HG03196 (cell line): Measurements from ENCODE around the gene CNGA1.
"Not testable (repeated sequence)": the region's sequence is repeated elsewhere in the genome, so short reads cannot be mapped to it uniquely, and the experiment has no call there.

Source experiments
- ATAC-seq: cut with Tn5 transposase; IDR thresholded peaks from one replicate; pipeline ENCODE4 v1.9.1; 2021; ENCODE audit not compliant: unreplicated experiment

The CNGA1 gene

GRCh38 chr4:47974566-47974965 is 41.9 kb downstream of the CNGA1 start:
- no peak for ATAC-seq

GRCh38 chr4:47972721-47973120 is 43.8 kb downstream of the CNGA1 start:
- no peak for ATAC-seq

- peak; percentile 59 for ATAC-seq
Measured at GRCh38 chr4:47972181-47972580, 44.3 kb downstream of the CNGA1 start.

- no peak for ATAC-seq
Measured at GRCh38 chr4:47968847-47969246, 47.6 kb downstream of the CNGA1 start.

- no peak for ATAC-seq
Measured at GRCh38 chr4:47954677-47955076, 61.8 kb downstream of the CNGA1 start.

- no peak for ATAC-seq
Measured at GRCh38 chr4:47954245-47954644, 62.2 kb downstream of the CNGA1 start.

GRCh38 chr4:47945930-47946726 is 70.4 kb downstream of the CNGA1 start:
- no peak for ATAC-seq

GRCh38 chr4:47942081-47942819 is 74.2 kb downstream of the CNGA1 start:
- ATAC-seq = no peak

GRCh38 chr4:47939456-47939855 is 77.0 kb downstream of the CNGA1 start:
- ATAC-seq = no peak

- no peak for ATAC-seq
Measured at GRCh38 chr4:47936336-47936735, 80.1 kb downstream of the CNGA1 start.

DNA sequence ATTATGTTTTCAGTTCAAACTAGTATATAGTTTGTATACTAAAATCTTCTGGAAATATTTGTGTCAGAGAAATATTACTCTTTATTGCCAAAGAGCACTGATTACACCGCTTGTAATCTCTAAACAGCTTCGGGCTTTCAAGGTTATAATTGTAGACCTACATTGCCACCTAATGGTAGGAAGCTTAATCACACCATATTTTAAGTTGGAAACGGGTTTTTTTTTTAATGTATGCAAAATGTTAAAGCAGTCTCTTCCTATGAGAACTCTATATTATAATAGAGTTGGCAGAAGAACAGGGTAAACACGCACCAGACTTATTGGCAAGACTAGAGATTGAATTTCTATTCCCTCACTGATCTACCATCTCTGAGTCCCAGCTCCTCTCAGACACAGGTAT is 82.6 kb downstream of the CNGA1 start:
- ATAC-seq = no peak

GRCh38 chr4:47930971-47931804 is 85.3 kb downstream of the CNGA1 start:
- ATAC-seq = no peak

DNA sequence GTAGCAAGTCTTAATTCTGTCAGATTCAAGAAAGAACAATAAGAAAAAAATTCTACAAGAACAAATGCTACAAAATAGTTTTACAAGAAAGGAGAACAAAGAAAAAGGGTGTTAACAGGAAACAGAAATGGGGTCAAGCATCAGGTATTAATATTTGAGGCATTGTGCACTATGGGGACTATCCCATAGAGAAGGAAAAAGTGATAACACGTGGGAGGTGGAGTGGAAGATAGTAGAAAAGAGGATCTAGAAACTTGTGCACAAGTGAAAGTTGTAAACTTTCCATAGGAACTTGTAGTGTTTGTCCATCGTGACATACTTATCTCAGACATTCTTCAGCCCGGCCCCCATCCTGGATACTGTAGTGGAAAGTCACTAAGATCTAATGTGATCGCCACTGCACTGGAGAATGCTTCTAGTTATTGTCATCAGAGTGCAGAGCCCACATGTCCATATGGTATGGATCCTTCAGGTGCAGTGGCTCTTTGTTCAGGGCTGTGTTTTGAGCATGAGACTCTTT is 86.7 kb downstream of the CNGA1 start:
- no peak for ATAC-seq

DNA sequence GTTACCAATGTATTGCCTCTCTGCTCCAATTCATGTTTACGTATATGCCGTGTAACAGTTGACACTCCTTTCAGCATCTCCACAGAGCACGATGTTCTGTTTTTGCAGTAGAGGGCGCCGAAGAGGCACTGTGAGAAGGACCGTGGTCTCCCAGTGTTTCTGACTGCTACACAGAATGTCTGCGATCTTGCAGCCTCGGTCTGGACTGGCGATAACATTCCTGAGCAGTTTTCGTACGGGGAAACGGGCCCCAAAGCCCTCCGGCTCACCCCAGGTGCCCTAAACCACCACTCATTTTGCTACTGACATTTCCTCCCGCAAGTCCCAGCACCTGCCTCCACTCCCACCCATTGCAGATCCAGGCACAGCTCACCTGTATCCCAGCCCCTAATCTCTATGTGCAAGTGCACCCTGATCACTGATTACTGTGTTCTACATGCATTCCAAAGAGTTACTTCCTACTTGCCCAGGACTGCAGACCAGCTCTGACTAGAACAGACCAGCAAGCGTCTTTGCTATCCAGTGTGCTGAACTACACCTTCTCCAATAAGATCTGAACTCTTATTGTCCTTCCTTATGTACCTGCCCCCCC is 89.7 kb downstream of the CNGA1 start:
- ATAC-seq = peak; percentile 83

- not testable (repeated sequence) for ATAC-seq
Measured at GRCh38 chr4:47923261-47923608, 93.2 kb downstream of the CNGA1 start.

DNA sequence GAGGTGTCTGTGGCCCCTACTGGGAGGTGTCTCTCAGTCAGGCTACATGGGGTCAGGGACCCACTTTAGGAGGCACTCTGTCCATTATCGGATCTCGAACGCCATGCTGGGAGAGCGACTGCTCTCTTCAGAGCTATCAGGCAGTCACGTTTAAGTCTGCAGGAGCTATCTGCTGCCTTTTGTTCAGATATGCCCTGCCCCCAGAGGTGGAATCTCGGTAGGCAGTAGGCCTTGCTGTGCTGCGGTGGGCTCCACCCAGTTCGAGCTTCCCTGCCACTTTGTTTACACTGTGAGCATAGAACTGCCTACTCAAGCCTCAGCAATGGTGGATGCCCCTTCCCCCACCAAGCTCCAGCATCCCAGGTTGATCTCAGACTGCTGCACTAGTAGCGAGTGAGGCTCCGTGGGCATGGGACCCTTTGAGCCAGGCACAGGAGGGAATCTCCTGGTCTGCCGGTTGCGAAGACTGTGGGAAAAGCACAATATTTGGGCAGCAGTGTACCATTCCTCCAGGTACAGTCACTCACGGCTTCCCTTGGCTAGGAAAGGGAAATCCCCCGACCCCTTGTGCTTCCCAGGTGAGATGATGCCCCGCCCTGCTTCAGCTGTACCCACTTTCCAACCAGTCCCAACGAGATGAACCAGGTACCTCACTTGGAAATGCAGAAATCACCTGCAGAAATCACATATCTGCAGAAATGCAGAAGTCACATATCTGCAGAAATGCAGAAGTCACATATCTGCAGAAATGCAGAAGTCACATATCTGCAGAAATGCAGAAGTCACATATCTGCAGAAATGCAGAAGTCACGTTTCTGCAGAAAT is 93.8 kb downstream of the CNGA1 start:
- ATAC-seq = not testable (repeated sequence)

DNA sequence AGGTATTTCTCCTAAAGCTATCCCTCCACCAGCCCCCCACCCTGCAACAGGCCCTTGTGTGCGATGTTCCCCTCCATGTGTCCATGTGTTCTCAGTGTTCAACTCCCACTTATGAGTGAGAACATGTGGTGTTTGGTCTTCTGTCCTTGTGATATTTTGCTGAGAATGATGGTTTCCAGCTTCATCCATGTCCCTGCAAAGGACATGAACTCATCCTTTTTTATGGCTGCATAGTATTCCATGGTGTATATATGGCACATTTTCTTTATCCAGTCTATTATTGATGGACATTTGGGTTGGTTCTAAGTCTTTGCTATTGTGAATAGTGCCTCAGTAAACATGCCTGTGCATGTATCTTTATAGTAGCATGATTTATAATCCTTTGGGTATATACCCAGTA is 99.3 kb downstream of the CNGA1 start:
- ATAC-seq = not testable (repeated sequence)

GRCh38 chr4:47915378-47915777 is 101.1 kb downstream of the CNGA1 start:
- no peak for ATAC-seq

DNA sequence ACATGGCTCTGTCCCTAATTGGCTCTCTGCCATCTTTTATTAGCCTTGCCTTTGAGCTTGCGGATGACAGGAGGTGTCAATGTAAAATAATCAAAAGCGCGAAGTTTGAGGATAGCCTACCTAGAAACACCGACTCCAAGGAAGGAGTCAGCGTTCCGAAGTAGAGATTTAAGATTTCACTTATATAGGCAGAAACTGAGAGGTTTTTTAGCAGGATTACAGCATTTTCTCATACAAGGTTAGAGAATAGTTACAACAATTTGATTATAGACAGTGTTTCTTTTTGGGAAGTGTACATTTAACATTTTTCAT is 101.6 kb downstream of the CNGA1 start:
- peak; percentile 18 for ATAC-seq

GRCh38 chr4:47914220-47914925 is 102.1 kb downstream of the CNGA1 start, which contains the start of gene NFXL1:
Gene NFXL1 (minus strand): TSS chr4:47914583. CDS start chr4:47914203, 380 bp downstream.
- ATAC-seq = peak; percentile 98
